MCF 10A (cell line): Measurements from ENCODE around the gene LMF1. TPM values are rescaled to one million over a fixed set of nuclear protein-coding genes. Genes with fewer than 3 reads are reported as not detected.
"Not testable (repeated sequence)": the region's sequence is repeated elsewhere in the genome, so short reads cannot be mapped to it uniquely, and the experiment has no call there.

Source experiments
- BruUV-seq: library from RNA; stranded (reverse); fragments of 400-500 nt; replicated peaks from 2 replicates; lab custom pipeline; 2021; lab: Mats Ljungman, UMichigan
- CTCF ChIA-PET: fragments of 300-600 bp; sonication (Branson Sonifier 250); formaldehyde crosslinking; extraction: SDS; loops from one replicate; lab custom pipeline; 2021; ENCODE audit warnings: antibody characterized with exemption, inconsistent platforms; lab: Yijun Ruan, JAX
- POLR2A ChIA-PET: fragments of 300-600, 350-650 bp; sonication (Branson Sonifier 250); formaldehyde crosslinking; extraction: SDS; loops from one replicate; lab custom pipeline; 2020; ENCODE audit warnings: antibody characterized with exemption, inconsistent platforms; lab: Yijun Ruan, JAX
- DNase-seq: peaks from one replicate; pipeline ENCODE4 v3.0.0-alpha.2; 2018; ENCODE audit not compliant: unreplicated experiment
- H3K27ac Mint-ChIP-seq: one replicate; pipeline ENCODE4 v1.8.0; 2022; ENCODE audit warnings: mild to moderate bottlenecking, low read depth, mixed read lengths; ENCODE audit not compliant: unreplicated experiment
- H3K27me3 Mint-ChIP-seq: one replicate; pipeline ENCODE4 v1.8.0; 2022; ENCODE audit warnings: mixed read lengths; ENCODE audit not compliant: insufficient read depth, unreplicated experiment
- H3K36me3 Mint-ChIP-seq: one replicate; pipeline ENCODE4 v1.8.0; 2022; ENCODE audit warnings: mild to moderate bottlenecking, moderate library complexity, mixed read lengths; ENCODE audit not compliant: insufficient read depth, unreplicated experiment
- H3K4me1 Mint-ChIP-seq: one replicate; pipeline ENCODE4 v1.8.0; 2022; ENCODE audit warnings: mixed read lengths; ENCODE audit not compliant: insufficient read depth, unreplicated experiment
- H3K4me3 Mint-ChIP-seq: one replicate; pipeline ENCODE4 v1.8.0; 2022; ENCODE audit warnings: mild to moderate bottlenecking, moderate library complexity, mixed read lengths; ENCODE audit not compliant: unreplicated experiment
- H3K9me3 Mint-ChIP-seq: one replicate; pipeline ENCODE4 v1.8.0; 2022; ENCODE audit warnings: mixed read lengths; ENCODE audit not compliant: unreplicated experiment
- CTCF ChIP-seq: fragments of 200-600 bp; IDR thresholded peaks from one replicate; pipeline ENCODE4 v1.8.0; 2022; ENCODE audit warnings: antibody characterized with exemption, mild to moderate bottlenecking; ENCODE audit not compliant: unreplicated experiment
- intact Hi-C: fragments of 100-400 bp; cut with micrococcal nuclease; formaldehyde crosslinking; loops from 2 replicates; pipeline ENCODE4 v1.14.1; 2022
- total RNA-seq: library from RNA; stranded (reverse); gene quantifications from 2 replicates; pipeline ENCODE4 v1.2.3, GENCODE V29; 2022

LMF1 gene
- total RNA-seq, 1 experiment from 2014 or later, result 9.9 TPM

- DNase-seq, result no peak
- peaks cover 15% of the 10 kb centered on the region for H3K27me3 Mint-ChIP-seq
- peaks cover 6% of the 10 kb centered on the region for H3K36me3 Mint-ChIP-seq
- POLR2A ChIA-PET, result interaction anchor here (0.6 kb wide), 1 partner anchor 175 kb away, joined by 3 read pairs; no protein-coding TSS in a partner anchor
- CTCF ChIA-PET, result no interaction called here
- H3K4me1 Mint-ChIP-seq, result no peaks in the 10 kb centered on the region
- intact Hi-C loops, result no loop called here
- H3K27ac Mint-ChIP-seq, result no peak overlapping the region
- BruUV-seq, result no TSS peak
- peaks cover 6% of the 10 kb centered on the region for H3K9me3 Mint-ChIP-seq
- no peak for TF ChIP-seq CTCF
- H3K4me3 Mint-ChIP-seq, result no peak overlapping the region
Observed at GRCh38 chr16:860891-861290, 109.9 kb downstream of the LMF1 start.

GRCh38 chr16:858971-859370, 111.8 kb downstream of the LMF1 start:
- H3K9me3 Mint-ChIP-seq, H3K4me1 Mint-ChIP-seq, H3K27me3 Mint-ChIP-seq, DNase-seq, BruUV-seq, POLR2A ChIA-PET, CTCF ChIA-PET, H3K4me3 Mint-ChIP-seq, H3K27ac Mint-ChIP-seq, H3K36me3 Mint-ChIP-seq, intact Hi-C loops: not testable (repeated sequence)

- H3K4me1 Mint-ChIP-seq, H3K27ac Mint-ChIP-seq, H3K27me3 Mint-ChIP-seq, H3K9me3 Mint-ChIP-seq, BruUV-seq, intact Hi-C loops, CTCF ChIA-PET, H3K4me3 Mint-ChIP-seq, POLR2A ChIA-PET, H3K36me3 Mint-ChIP-seq, DNase-seq: not testable (repeated sequence)
Observed at GRCh38 chr16:858441-858840, 112.3 kb downstream of the LMF1 start.

GRCh38 chr16:856811-857210, 114.0 kb downstream of the LMF1 start:
- intact Hi-C loops, result no loop called here
- BruUV-seq, result no TSS peak
- DNase-seq, result no peak
- Mint-ChIP-seq H3K4me3 (no peak overlapping the region), H3K27me3 (no peaks in the 10 kb centered on the region), H3K36me3 (peaks cover 6% of the 10 kb centered on the region), H3K9me3 (peaks cover 6% of the 10 kb centered on the region), H3K27ac (no peak overlapping the region), H3K4me1 (no peaks in the 10 kb centered on the region)
- ChIA-PET CTCF (no interaction called here), POLR2A (no interaction called here)
- no peak for TF ChIP-seq CTCF

GRCh38 chr16:856101-856500, 114.7 kb downstream of the LMF1 start:
- DNase-seq, result no peak
- Mint-ChIP-seq H3K27ac (no peak overlapping the region), H3K9me3 (peaks cover 6% of the 10 kb centered on the region), H3K27me3 (no peaks in the 10 kb centered on the region), H3K36me3 (peaks cover 6% of the 10 kb centered on the region), H3K4me3 (no peak overlapping the region), H3K4me1 (no peaks in the 10 kb centered on the region)
- no TSS peak for BruUV-seq
- intact Hi-C loops, result no loop called here
- no peak for TF ChIP-seq CTCF
- ChIA-PET POLR2A (no interaction called here), CTCF (no interaction called here)
